Thoracic aorta (tissue), 2 donors: ENCODE measurements around the gene TFAP2B. TPM values are rescaled to one million over a fixed set of nuclear protein-coding genes. Genes with fewer than 3 reads are reported as not detected.

ENCODE experiments used
- ATAC-seq: fragments of 150-250 bp; one replicate; pipeline ENCODE4 v1.8.0; 2017; ENCODE audit warnings: low read depth; ENCODE audit not compliant: insufficient number of reproducible peaks, low FRiP score
- DNase-seq: peaks from one replicate; pipeline ENCODE4 v3.0.0-alpha.2; 2020; ENCODE audit warnings: low spot score
- H3K27ac ChIP-seq, 2 donors: fragments of 200-600 bp; sonication (generic); 1 replicate in 1 of 2; 2 replicates in 1 of 2; pipeline ENCODE4 v1.5.1; 2016; ENCODE audit warnings: mild to moderate bottlenecking in 2 of 2, moderate library complexity in 2 of 2
- H3K27me3 ChIP-seq: fragments of 200-600 bp; sonication (generic); replicated peaks from 2 replicates; pipeline ENCODE4 v1.6.0; 2016; ENCODE audit warnings: mild to moderate bottlenecking; ENCODE audit not compliant: insufficient read depth
- H3K36me3 ChIP-seq: fragments of 200-600 bp; sonication (generic); one replicate; pipeline ENCODE4 v1.5.1; 2016
- H3K4me1 ChIP-seq, 2 donors: fragments of 200-600 bp; sonication (generic); 1 replicate in 1 of 2; 2 replicates in 1 of 2; pipeline versions ENCODE4 v1.5.1 to v1.6.0; 2016; ENCODE audit warnings: low read depth in 2 of 2, mild to moderate bottlenecking in 1 of 2; ENCODE audit not compliant: control insufficient read depth in 1 of 2
- H3K4me3 ChIP-seq: fragments of 200-600 bp; sonication (generic); 2 replicates; pipeline ENCODE4 v1.5.1; 2016; ENCODE audit warnings: mild to moderate bottlenecking
- H3K9me3 ChIP-seq: fragments of 200-600 bp; sonication (generic); 2 replicates; pipeline ENCODE4 v1.5.1; 2016
- total RNA-seq, 2 donors: library from RNA; depleted of rRNA; stranded (reverse); fragments of >200 nt; gene quantifications; one replicate each; pipeline versions ENCODE4 v1.1.0 to v1.2.3, GENCODE V29; 2016
- TF ChIP-seq, protein P1 (sequence below): fragments of 200-600 bp; sonication (generic); IDR thresholded peaks from one replicate; pipeline ENCODE4 v1.5.1; 2019; ENCODE audit warnings: antibody characterized with exemption

Gene TFAP2B
- total RNA-seq, 2 donors from 2014 or later, result 2.5 TPM; not detected in 1

DNA sequence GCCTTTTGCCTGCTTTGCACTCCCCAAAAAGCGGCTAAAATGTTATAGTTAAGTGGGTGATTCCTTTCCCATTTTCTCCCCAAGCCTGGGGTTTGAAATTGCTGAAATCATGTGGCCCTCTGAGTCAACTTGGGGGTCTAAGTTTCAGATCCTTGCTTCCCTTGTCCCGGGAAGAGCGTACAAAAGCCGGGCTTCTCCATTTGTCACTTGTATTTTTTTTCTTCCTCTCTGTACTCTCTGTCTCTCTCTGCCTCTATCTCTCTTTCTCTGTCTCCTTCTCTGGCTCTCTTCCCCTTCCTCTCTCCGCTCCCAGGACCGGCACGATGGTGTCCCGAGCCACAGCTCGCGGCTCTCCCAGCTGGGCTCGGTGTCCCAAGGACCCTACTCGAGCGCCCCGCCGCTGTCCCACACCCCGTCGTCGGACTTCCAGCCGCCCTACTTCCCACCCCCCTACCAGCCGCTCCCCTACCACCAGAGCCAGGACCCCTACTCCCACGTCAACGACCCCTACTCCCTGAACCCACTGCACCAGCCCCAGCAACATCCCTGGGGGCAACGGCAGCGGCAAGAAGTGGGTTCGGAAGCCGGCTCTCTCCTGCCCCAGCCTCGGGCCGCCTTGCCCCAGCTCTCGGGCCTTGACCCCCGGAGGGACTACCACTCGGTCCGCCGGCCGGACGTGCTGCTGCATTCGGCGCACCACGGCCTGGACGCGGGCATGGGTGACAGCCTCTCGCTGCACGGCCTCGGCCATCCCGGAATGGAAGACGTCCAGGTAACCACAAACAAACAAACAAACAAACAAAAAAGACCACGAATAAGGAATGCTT lies 4.6 kb downstream of the TFAP2B start:
- H3K4me3 ChIP-seq, result no peak overlapping the region
- TF ChIP-seq, protein P1, sequence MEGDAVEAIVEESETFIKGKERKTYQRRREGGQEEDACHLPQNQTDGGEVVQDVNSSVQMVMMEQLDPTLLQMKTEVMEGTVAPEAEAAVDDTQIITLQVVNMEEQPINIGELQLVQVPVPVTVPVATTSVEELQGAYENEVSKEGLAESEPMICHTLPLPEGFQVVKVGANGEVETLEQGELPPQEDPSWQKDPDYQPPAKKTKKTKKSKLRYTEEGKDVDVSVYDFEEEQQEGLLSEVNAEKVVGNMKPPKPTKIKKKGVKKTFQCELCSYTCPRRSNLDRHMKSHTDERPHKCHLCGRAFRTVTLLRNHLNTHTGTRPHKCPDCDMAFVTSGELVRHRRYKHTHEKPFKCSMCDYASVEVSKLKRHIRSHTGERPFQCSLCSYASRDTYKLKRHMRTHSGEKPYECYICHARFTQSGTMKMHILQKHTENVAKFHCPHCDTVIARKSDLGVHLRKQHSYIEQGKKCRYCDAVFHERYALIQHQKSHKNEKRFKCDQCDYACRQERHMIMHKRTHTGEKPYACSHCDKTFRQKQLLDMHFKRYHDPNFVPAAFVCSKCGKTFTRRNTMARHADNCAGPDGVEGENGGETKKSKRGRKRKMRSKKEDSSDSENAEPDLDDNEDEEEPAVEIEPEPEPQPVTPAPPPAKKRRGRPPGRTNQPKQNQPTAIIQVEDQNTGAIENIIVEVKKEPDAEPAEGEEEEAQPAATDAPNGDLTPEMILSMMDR, result no peak
- H3K27me3 ChIP-seq, result peaks cover 24% of the 10 kb centered on the region
- no peaks in the 10 kb centered on the region for H3K36me3 ChIP-seq
- no peak overlapping the region for H3K27ac ChIP-seq
- DNase-seq (no peak), ATAC-seq (no peak)
- no peaks in the 10 kb centered on the region for H3K9me3 ChIP-seq
- peaks cover 4 to 18% of the 10 kb centered on the region in 2 donors for H3K4me1 ChIP-seq

GRCh38 chr6:50824552-50824951 lies 5.9 kb downstream of the TFAP2B start:
- Histone ChIP-seq H3K27me3 (peaks cover 20% of the 10 kb centered on the region), H3K36me3 (no peaks in the 10 kb centered on the region), H3K4me3 (no peak overlapping the region), H3K27ac (no peak overlapping the region), H3K9me3 (no peaks in the 10 kb centered on the region), H3K4me1 (peaks cover under 1 to 16% of the 10 kb centered on the region in 2 donors)
- no peak for ATAC-seq
- no peak for DNase-seq
- TF ChIP-seq, protein P1, result no peak

DNA sequence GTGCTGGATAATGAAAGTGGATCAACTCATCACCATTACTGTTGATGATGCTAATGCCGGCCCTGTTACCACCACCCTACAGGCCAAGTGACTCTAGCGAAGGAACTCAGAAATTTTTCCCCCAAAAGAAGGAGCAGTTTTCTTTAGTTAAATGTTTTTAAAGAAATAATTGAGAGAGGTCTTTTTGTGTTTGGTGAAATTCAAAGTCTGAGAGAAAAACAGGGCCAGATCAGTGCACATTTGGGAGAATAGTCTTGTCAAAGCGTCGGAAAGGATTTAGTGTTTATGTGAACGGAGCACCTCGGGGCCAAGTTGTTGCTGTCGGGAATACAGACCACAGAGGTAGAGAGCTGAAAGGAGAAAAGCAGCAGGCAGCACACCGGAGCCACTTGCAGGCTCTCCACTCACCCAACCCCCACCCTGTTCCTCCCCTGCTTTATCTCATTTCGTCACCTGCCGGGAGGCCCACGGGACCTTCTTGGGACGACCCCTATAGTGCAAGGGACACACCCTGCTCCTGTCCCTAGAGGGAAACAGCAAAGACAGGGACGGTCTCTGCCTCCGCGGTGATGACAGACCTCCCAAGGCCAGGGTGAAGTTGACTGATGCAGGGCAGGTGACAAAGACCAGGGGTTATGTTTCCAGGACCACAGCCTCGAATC lies 6.8 kb downstream of the TFAP2B start:
- H3K36me3 ChIP-seq, result no peaks in the 10 kb centered on the region
- no peak overlapping the region for H3K27ac ChIP-seq
- no peak for DNase-seq

GRCh38 chr6:50826037-50826761 lies 7.5 kb downstream of the TFAP2B start:
- no peaks in the 10 kb centered on the region for H3K9me3 ChIP-seq
- DNase-seq (no peak), ATAC-seq (no peak)
- TF ChIP-seq, protein P1, result no peak
- H3K27me3 ChIP-seq, result peaks cover 18% of the 10 kb centered on the region
- H3K36me3 ChIP-seq, result no peaks in the 10 kb centered on the region
- H3K4me1 ChIP-seq, result peaks cover 0 to 3% of the 10 kb centered on the region in 2 donors
- no peak overlapping the region for H3K27ac ChIP-seq
- no peak overlapping the region for H3K4me3 ChIP-seq

More for the DNA sequence above, 6.8 kb downstream of the TFAP2B start:
- Histone ChIP-seq H3K4me1 (peaks cover 0 to 7% of the 10 kb centered on the region in 2 donors), H3K27me3 (peaks cover 18% of the 10 kb centered on the region), H3K9me3 (no peaks in the 10 kb centered on the region), H3K4me3 (no peak overlapping the region)
- ATAC-seq, result no peak
- TF ChIP-seq, protein P1, result no peak

GRCh38 chr6:50826803-50827202 lies 8.1 kb downstream of the TFAP2B start:
- H3K27ac ChIP-seq, result no peak overlapping the region
- H3K27me3 ChIP-seq, result peaks cover 18% of the 10 kb centered on the region
- no peak for DNase-seq

More at GRCh38 chr6:50826803-50827202, 8.1 kb downstream of the TFAP2B start:
- Histone ChIP-seq H3K9me3 (no peaks in the 10 kb centered on the region), H3K36me3 (no peaks in the 10 kb centered on the region), H3K4me1 (no peaks in the 10 kb centered on the region), H3K4me3 (no peak overlapping the region)
- ATAC-seq, result no peak
- TF ChIP-seq, protein P1, result no peak
